Heart left ventricle (tissue), 16 donors: ENCODE measurements around the gene CCDC106. TPM values are rescaled to one million over a fixed set of nuclear protein-coding genes. Genes with fewer than 3 reads are reported as not detected.

Source experiments
- ATAC-seq, 4 donors: fragments of 200-7000 bp; cut with Tn5 transposase; one replicate each; pipeline ENCODE4 v1.9.1; 2020 to 2022; ENCODE audit warnings: moderate library complexity in 4 of 4, mild to moderate bottlenecking in 3 of 4, moderate number of reproducible peaks in 1 of 4
- DNase-seq, 5 donors: peaks; one replicate each; pipeline ENCODE4 v3.0.0-alpha.2; 2020
- H3K27ac ChIP-seq, 12 donors: fragments of 200-600 bp; sonication (generic) in 4 of 12; one replicate each; pipeline versions ENCODE4 v1.5.0 to v1.8.0; 2016 to 2022; ENCODE audit warnings: mild to moderate bottlenecking in 2 of 12
- H3K27me3 ChIP-seq, 9 donors: fragments of 200-600 bp; sonication (generic) in 2 of 9; one replicate each; pipeline versions ENCODE4 v1.5.1 to v1.8.0; 2016 to 2022; ENCODE audit warnings: mild to moderate bottlenecking in 3 of 9
- H3K36me3 ChIP-seq, 9 donors: fragments of 200-600 bp; sonication (generic) in 2 of 9; one replicate each; pipeline versions ENCODE4 v1.5.0 to v1.8.0; 2018 to 2022; ENCODE audit warnings: mild to moderate bottlenecking in 2 of 9
- H3K4me1 ChIP-seq, 12 donors: fragments of 200-600 bp; sonication (generic) in 4 of 12; one replicate each; pipeline versions ENCODE4 v1.5.0 to v1.8.0; 2016 to 2022; ENCODE audit warnings: mild to moderate bottlenecking in 3 of 12
- H3K4me3 ChIP-seq, 12 donors: fragments of 200-600 bp; sonication (generic) in 4 of 12; one replicate each; pipeline versions ENCODE4 v1.5.0 to v1.8.0; 2017 to 2022; ENCODE audit warnings: mild to moderate bottlenecking in 9 of 12, moderate library complexity in 4 of 12
- H3K9me3 ChIP-seq, 12 donors: fragments of 200-600 bp; sonication (generic) in 4 of 12; one replicate each; pipeline versions ENCODE4 v1.5.0 to v1.8.0; 2016 to 2022; ENCODE audit warnings: mild to moderate bottlenecking in 1 of 12
- POLR2A ChIP-seq, 2 donors: fragments of 450-650 bp; IDR thresholded peaks; one replicate each; pipeline ENCODE4 v1.6.1; 2017; ENCODE audit warnings: antibody characterized with exemption in 2 of 2, mild to moderate bottlenecking in 2 of 2, moderate library complexity in 2 of 2
- WGBS, 4 donors: extraction: QIAGEN DNeasy Blood & Tissue Kit in 2 of 4; methylation state at CpG; one replicate each; pipeline versions ENCODE4 v1.1.5 to v1.1.7; 2013 to 2018; 5-methylcytosine and 5-hydroxymethylcytosine counted together
- intact Hi-C, 10 donors: fragments of 100-400 bp; cut with DNase I; formaldehyde crosslinking; loops; one replicate each; pipeline versions ENCODE4 v1.11.1 to v1.14.2; 2022
- polyA plus RNA-seq, 2 donors: library from polyadenylated mRNA; stranded (reverse); fragments of 200-250 nt; gene quantifications; one replicate each; pipeline ENCODE4 v1.2.3, GENCODE V29; 2013
- total RNA-seq, 9 donors: library from RNA; depleted of rRNA in 2 of 9; stranded (reverse); fragments of >200 nt in 2 of 9; fragmentation: NEBNext Ultra II Directional in 3 of 9; extraction: Animal tissue kit (Norgen Biotek cat#: 25700) in 3 of 9; gene quantifications; one replicate each; pipeline versions ENCODE4 v1.1.0 to v1.2.4, GENCODE V29; 2016 to 2023
- TF ChIP-seq, protein P1 (sequence below), 12 donors: fragments of 200-600 bp; sonication (generic) in 4 of 12; IDR thresholded peaks; one replicate each; pipeline versions ENCODE4 v1.5.0 to v1.8.0; 2018 to 2022; ENCODE audit warnings: antibody characterized with exemption in 12 of 12, mild to moderate bottlenecking in 5 of 12
- donor health status: ischemic (EF 13 %, LVEDD 7.1; RV severe dilation, severe dysfunction).
- donor health status: healthy with polysubstance abuse.
- donor health status: DM: no; HTN: yes; CAD: no.
- donor health status: DM: no; HTN: no; CAD: no.
- donor health status: ischemic (EF 25% LVEDD 6.9; RV normal size, moderate dysfunction).
- donor health status: ischemic (EF 25% LVEDD 5.7; RV mildly dilated, moderate dysfunction).
- donor health status: healthy.
- donor health status: DM: yes; HTN: yes; CAD: no.
- donor health status: ischemic (EF 35%, LVEDD 5.7; RV mildly dilated, moderate dysfunction).
- donor health status: nonischemic (EF 11% LVEDD 7.7; RV severe dilation, severe dysfunction).
- donor health status: DM: yes; HTN: yes; CAD: no.
- donor health status: PGD.
- donor health status: ischemic (EF 29% LVEDD 5.4; RV normal size, mild dysfunction).
- donor health status: nonischemic (EF 23%, LVEDD 6.1; RV moderate dilation, normal function).

The CCDC106 gene
- total and polyA plus RNA-seq, 11 donors: 11.7 to 27.7 (median 16.5) TPM

GRCh38 chr19:55622242-55622969 lies 25.6 kb upstream of the CCDC106 start:
- no peaks in the 10 kb centered on the region for H3K27me3 ChIP-seq
- DNase-seq: peak in 1 of 5 donors; percentile 61
- 92 to 93% (median 92%) methylated on average over 37 to 40 of the region's 40 CpGs for WGBS, 4 donors
- H3K9me3 ChIP-seq: no peaks in the 10 kb centered on the region
- peaks cover 0 to 27% (median 12%) of the 10 kb centered on the region in 9 donors for H3K36me3 ChIP-seq
- ATAC-seq: peak in 1 of 4 donors; percentile 2
- H3K4me1 ChIP-seq: peaks cover 0 to 54% (median 11%) of the 10 kb centered on the region in 12 donors
- intact Hi-C loops: loop anchor here in 2 of 10 donors (2.0 to 5.0 kb wide), 2 partner anchors 16 to 105 kb away; no protein-coding TSS in a partner anchor
- TF ChIP-seq, protein P1, sequence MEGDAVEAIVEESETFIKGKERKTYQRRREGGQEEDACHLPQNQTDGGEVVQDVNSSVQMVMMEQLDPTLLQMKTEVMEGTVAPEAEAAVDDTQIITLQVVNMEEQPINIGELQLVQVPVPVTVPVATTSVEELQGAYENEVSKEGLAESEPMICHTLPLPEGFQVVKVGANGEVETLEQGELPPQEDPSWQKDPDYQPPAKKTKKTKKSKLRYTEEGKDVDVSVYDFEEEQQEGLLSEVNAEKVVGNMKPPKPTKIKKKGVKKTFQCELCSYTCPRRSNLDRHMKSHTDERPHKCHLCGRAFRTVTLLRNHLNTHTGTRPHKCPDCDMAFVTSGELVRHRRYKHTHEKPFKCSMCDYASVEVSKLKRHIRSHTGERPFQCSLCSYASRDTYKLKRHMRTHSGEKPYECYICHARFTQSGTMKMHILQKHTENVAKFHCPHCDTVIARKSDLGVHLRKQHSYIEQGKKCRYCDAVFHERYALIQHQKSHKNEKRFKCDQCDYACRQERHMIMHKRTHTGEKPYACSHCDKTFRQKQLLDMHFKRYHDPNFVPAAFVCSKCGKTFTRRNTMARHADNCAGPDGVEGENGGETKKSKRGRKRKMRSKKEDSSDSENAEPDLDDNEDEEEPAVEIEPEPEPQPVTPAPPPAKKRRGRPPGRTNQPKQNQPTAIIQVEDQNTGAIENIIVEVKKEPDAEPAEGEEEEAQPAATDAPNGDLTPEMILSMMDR (IDR thresholded peaks at IDR 0.05): no peak
- no peak for TF ChIP-seq POLR2A (IDR thresholded peaks at IDR 0.05)
- H3K4me3 ChIP-seq: no peak overlapping the region
- H3K27ac ChIP-seq: peak overlapping the region in 3 of 12 donors; percentile 27 to 96 (median 78)

DNA sequence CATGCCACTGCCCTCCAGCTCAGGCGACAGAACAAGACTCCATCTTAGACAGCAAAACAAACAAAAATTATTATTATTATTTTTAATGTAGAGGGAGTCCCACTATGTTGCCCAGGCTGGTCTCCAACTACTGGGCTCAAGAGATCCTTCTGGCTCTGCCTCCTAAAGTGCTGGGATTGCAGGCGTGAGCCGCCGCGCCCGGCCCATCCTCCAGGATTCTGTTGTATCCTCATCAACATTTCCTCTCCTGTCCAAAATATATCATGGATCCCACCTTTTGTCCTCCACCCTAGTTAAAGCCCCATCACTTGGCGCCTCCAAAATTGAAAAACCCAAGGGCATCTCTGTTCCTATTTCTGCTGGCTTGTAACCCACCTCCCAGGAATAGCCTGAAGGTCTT lies 24.9 kb upstream of the CCDC106 start:
- H3K4me3 ChIP-seq: peak overlapping the region in 1 of 12 donors; percentile 64
- ATAC-seq: no peak
- WGBS, 4 donors: 94 to 99% (median 95%) methylated on average over 7 of the region's 7 CpGs

DNA sequence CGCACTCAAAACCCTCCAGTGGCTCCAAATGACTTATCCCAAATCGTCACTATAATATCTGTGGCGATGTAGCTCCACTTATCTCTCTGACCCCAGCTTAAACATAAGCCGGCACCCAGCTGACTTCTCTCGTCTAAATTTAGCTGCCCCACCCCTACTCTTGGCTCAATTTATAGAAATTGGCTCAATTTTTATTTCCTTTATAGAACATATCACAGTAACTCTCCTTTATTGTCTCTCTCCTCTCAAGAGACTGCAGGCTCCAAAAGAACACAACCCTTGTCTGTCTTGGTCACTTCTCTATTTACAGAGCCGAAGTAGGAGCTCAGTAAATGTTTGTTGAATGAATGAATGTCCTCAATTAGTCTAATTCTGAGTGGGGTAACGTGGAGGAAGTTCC lies 24.5 kb upstream of the CCDC106 start:
- H3K36me3 ChIP-seq: peaks cover 0 to 20% (median 5%) of the 10 kb centered on the region in 9 donors
- no peak for DNase-seq
- no peaks in the 10 kb centered on the region for H3K9me3 ChIP-seq
- intact Hi-C loops: loop anchor here in 2 of 10 donors (2.0 to 5.0 kb wide), 2 partner anchors 17 to 106 kb away; no protein-coding TSS in a partner anchor
- H3K27me3 ChIP-seq: no peaks in the 10 kb centered on the region
- H3K27ac ChIP-seq: peak overlapping the region in 11 of 12 donors; percentile 73 to 96 (median 91)
- TF ChIP-seq, protein P1 (IDR thresholded peaks at IDR 0.05): no peak
- no peak for TF ChIP-seq POLR2A (IDR thresholded peaks at IDR 0.05)
- peak in 1 of 4 donors; percentile 1 for ATAC-seq
- H3K4me3 ChIP-seq: peak overlapping the region in 9 of 12 donors; percentile 46 to 72 (median 64)
- peaks cover 0 to 53% (median 11%) of the 10 kb centered on the region in 12 donors for H3K4me1 ChIP-seq
- WGBS, 4 donors: 30 to 37% (median 33%) methylated on average over 7 of the region's 7 CpGs

More for the DNA sequence above, 24.9 kb upstream of the CCDC106 start:
- peak overlapping the region in 11 of 12 donors; percentile 27 to 96 (median 91) for H3K27ac ChIP-seq
- no peaks in the 10 kb centered on the region for H3K9me3 ChIP-seq
- peaks cover 0 to 54% (median 11%) of the 10 kb centered on the region in 12 donors for H3K4me1 ChIP-seq
- DNase-seq: no peak
- intact Hi-C loops: loop anchor here in 2 of 10 donors (2.0 to 5.0 kb wide), 2 partner anchors 16 to 106 kb away; no protein-coding TSS in a partner anchor
- peaks cover 0 to 20% (median 5%) of the 10 kb centered on the region in 9 donors for H3K36me3 ChIP-seq
- TF ChIP-seq, protein P1 (IDR thresholded peaks at IDR 0.05): no peak
- TF ChIP-seq POLR2A (IDR thresholded peaks at IDR 0.05): no peak
- H3K27me3 ChIP-seq: no peaks in the 10 kb centered on the region
